Stimulated activated naive CD4-positive, alpha-beta T cell treated with Interleukin-2 at 50 U/mL for 16 hours (primary cell): Measurements from ENCODE around the gene ZFAND4.
"Not testable (repeated sequence)": the region's sequence is repeated elsewhere in the genome, so short reads cannot be mapped to it uniquely, and the experiment has no call there.

ENCODE experiments used
- DNase-seq: peaks from one replicate; lab custom pipeline; 2025; lab: John Stamatoyannopoulos, UW

ZFAND4 gene

DNA sequence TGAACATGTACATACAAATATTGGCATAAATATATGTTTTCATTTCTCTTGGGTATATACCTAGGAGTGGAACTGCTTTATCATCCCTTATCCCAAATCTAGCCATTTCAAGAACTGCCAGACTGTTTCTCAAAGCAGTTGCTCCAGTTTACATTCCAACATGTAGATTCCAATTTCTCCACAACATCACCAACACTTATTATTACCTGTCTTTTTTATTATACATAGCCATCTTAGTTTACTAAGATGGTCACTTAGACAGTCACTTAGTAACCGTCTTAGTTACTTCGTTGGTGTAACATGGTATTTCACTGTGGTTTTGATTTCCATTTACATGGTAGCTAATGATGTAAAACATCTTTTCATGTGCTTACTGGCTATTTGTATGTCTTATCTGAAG lies 82.7 kb downstream of the ZFAND4 start:
- no peak for DNase-seq

- DNase-seq = no peak
Measured at GRCh38 chr10:45589009-45589408, 83.6 kb downstream of the ZFAND4 start.

DNA sequence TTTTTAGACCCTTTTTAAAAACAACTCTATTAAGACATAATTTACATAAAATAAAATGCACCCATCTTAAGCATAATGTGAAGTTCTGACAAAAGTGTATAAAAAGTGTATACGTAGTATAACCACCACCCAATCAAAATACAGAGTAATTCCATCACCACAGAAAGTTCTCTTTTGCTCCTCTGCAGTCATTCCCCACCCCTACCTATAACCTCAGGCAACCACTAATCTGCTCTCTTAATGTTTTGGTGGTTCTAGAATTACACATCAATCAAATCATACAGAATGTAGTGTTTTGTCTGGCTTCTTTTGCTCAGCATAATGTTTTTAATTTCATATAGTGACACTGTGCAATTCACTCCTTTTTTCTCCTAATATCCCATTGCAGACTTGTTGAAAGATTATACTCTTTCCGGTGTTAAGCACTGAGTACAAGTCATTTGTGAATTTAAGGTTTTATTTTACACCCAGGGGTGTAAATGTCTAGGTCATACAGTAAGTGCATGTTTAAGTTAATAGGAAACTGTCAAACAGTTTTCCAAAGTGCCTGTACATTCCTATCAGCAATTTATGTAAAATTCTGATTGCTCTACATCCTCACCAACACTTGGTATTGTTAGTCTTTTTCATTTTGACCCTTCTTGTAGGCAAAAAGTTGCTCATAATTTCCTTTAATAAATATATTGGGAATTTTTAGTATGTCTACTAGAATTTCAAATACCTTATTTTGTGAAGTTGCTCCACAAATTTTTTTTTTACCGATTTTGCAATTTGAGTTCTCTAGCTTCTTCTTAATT lies 86.3 kb downstream of the ZFAND4 start:
- DNase-seq = no peak

DNA sequence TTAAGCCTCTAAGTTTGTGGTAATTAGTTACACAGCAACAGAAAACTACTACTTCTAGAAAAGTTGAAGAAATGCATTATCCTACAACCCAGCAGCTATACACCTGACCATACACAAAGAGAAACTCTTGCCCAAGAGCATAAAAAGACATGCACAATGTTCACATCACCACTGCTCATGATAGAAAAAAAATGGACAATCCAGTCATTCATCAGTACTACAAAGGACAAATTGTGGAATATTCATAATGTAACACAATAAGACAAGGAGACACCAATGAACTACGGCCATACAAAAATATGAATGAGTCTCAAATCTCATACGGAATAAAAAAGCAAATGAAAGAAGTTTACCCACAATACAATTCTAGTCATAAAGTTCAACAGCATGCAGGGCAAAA lies 87.4 kb downstream of the ZFAND4 start:
- no peak for DNase-seq

GRCh38 chr10:45582386-45582781 lies 90.2 kb downstream of the ZFAND4 start:
- DNase-seq = no peak

GRCh38 chr10:45581582-45582385 lies 90.8 kb downstream of the ZFAND4 start:
- no peak for DNase-seq

DNA sequence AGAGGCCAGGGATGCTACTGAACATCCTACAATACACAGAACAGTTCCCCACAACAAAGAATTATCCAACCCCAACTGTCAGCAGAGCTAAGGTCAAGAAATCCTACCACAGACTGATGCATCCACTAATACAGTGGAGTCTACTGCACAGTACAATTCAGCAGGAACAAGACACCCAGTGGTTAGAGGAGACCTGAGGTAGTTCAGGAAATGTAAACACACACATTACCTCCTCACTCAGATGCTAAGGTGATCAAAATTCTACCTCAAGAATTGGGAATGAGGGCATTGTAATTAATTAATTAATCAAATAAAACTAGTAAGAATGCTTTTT lies 91.4 kb downstream of the ZFAND4 start:
- no peak for DNase-seq

DNA sequence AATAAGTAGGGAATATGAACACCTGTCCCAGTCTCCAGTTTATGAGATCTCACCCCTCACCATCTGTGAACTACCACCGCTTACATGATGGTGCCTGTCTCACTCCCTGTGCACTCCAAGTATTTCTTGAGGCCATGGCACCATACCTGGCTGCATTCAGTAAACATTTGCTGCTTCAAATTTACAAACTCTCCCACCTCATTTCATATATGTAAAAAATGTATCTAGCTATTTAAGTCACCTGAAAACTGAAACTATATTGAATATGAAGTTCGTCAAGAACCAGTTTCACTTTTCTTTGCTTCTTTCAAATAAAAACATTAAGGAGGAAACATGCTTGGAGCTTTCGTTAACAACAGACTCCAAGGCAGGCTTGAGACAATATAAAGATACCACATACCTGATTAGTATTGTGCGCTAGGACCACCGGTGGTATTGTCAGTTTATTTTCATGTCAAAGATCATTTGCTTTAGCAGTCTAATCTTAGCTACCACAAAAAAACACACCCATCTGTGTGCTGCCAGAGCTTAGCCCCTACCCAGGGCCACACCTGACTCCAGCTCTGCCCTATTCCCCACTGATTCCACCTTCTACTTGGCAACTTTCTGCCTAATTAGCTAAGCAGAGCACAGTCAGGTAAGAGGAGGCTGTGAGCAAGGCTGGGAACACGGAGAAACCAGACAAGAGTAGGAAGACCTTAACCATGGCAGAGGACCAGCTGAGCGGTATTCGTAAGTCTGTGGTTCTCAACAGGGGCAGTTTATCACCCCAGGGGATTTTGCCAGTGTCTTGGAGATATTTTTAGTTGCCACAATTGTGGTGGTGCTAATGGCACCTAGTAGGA lies 92.0 kb downstream of the ZFAND4 start:
- peak; percentile 7 for DNase-seq

- no peak for DNase-seq
Measured at GRCh38 chr10:45578384-45578971, 94.1 kb downstream of the ZFAND4 start.

GRCh38 chr10:45575966-45576597 lies 96.5 kb downstream of the ZFAND4 start:
- DNase-seq = no peak

DNA sequence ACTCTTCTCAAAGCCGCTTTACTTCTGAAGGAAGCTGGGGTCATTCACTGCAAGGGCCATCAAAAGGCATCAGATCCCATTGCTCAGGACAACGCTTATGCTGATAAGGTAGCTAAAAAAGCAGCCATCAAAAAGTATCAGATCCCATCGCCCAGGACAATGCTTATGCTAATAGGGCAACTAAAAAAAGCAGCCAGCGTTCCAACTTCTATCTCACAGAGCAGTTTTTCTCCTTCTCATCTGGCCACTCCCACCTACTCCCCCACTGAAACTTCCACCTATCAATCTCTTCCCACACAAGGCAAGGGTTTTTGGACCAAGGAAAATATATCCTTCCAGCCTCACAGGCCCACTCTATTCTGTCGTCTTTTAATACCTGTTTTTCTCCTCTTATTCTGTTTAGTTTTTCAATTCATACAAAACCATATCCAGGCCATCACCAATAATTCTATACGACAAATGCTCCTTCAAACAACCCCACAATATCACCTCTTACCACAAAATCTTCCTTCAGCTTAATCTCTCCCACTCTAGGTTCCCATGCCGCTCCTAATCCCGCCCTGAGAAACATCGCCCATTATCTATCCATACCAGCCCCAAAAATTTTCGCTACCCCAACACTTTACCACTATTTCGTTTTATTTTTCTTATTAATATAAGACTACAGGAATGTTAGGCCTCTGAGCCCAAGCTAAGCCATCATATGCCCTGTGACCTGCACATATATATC lies 97.4 kb downstream of the ZFAND4 start:
- not testable (repeated sequence) for DNase-seq

- no peak for DNase-seq
Measured at GRCh38 chr10:45569471-45569870, 103.1 kb downstream of the ZFAND4 start.

DNA sequence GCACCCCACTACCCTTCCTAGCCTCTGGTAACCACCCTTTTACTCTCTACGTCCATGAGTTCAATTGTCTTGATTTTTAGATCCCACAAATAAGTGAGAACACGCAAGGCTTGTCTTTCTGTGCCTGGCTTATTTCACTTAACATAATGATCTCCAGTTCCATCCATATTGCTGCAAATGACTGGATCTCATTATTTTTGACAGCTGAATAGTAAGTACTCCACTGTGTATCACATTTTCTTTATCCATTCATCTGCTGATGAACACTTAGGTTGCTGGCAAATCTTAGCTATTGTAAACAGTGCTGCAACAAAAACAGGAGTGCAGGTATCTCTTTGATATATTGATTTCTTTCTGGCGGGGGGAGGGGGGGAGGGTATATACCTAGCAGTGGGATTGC lies 106.2 kb downstream of the ZFAND4 start:
- no peak for DNase-seq
